GM12878 (cell line): ENCODE measurements around the gene ZNF132. TPM values are rescaled to one million over a fixed set of nuclear protein-coding genes. Genes with fewer than 3 reads are reported as not detected.
A peak's percentile ranks its signal among the peaks of the same experiment; 100 is the strongest.

Experiments
- CBX3 ChIP-seq: fragments of 200-600 bp; sonication (generic); IDR thresholded peaks from 2 replicates; pipeline ENCODE4 v1.6.1; 2016; ENCODE audit warnings: low read depth, borderline replicate concordance
- CEBPB ChIP-seq, 2 experiments: fragments of 150-350 bp in 1 of 2; IDR thresholded peaks; 2 replicates each; pipeline ENCODE4 v1.6.1; 2012 to 2014; ENCODE audit warnings: low read depth in 2 of 2, low read length in 2 of 2, borderline replicate concordance in 1 of 2, inconsistent platforms in 1 of 2
- CHD1 ChIP-seq: IDR thresholded peaks from 2 replicates; pipeline ENCODE4 v1.6.1; 2012; ENCODE audit warnings: low read depth, low read length, improper control_type of control experiment
- CTCF ChIP-seq, 3 experiments: IDR thresholded peaks in 2 of 3; conservative IDR thresholded peaks in 1 of 3; 2 replicates each; pipeline ENCODE4 v1.5.1; 2011; ENCODE audit warnings: low read depth in 3 of 3, low read length in 3 of 3, mild to moderate bottlenecking in 3 of 3, control low read depth in 2 of 3, moderate library complexity in 2 of 3, inconsistent platforms in 1 of 3, mixed read lengths in 1 of 3; ENCODE audit not compliant: control insufficient read depth in 2 of 3, insufficient read depth in 1 of 3; ENCODE audit errors: extremely low read depth in 1 of 3
- E2F8 ChIP-seq: fragments of 450-650 bp; IDR thresholded peaks from 2 replicates; pipeline ENCODE4 v1.6.1; 2018; ENCODE audit warnings: mild to moderate bottlenecking, low read depth, moderate library complexity; ENCODE audit not compliant: partially characterized antibody
- KLF5 ChIP-seq: fragments of 450-650 bp; IDR thresholded peaks from 2 replicates; pipeline ENCODE4 v1.6.1; 2014; ENCODE audit warnings: mild to moderate bottlenecking; ENCODE audit not compliant: partially characterized antibody
- MEF2A ChIP-seq: IDR thresholded peaks from 2 replicates; pipeline ENCODE4 v1.6.1; 2011; ENCODE audit warnings: low read depth, mild to moderate bottlenecking, low read length, moderate library complexity; ENCODE audit not compliant: insufficient read depth
- MTA2 ChIP-seq: fragments of 450-650 bp; IDR thresholded peaks from 2 replicates; pipeline ENCODE4 v1.6.1; 2016; ENCODE audit warnings: low read depth, mild to moderate bottlenecking, moderate library complexity
- MYB ChIP-seq: fragments of 150-350 bp; IDR thresholded peaks from 2 replicates; pipeline ENCODE4 v1.6.1; 2014; ENCODE audit warnings: mild to moderate bottlenecking, low read depth, low read length, borderline replicate concordance
- SREBF2 ChIP-seq: IDR thresholded peaks from 2 replicates; pipeline ENCODE4 v1.6.1; 2012; ENCODE audit warnings: mild to moderate bottlenecking, low read length
- YY1 ChIP-seq: IDR thresholded peaks from 2 replicates; pipeline ENCODE4 v1.6.1; 2011; ENCODE audit warnings: low read depth, mild to moderate bottlenecking, low read length
- ZNF592 ChIP-seq: fragments of 450-650 bp; IDR thresholded peaks from 2 replicates; pipeline ENCODE4 v1.6.1; 2017; ENCODE audit warnings: mild to moderate bottlenecking, moderate library complexity
- polyA plus RNA-seq, 11 experiments: library from polyadenylated mRNA; depleted of rRNA in 4 of 11; unstranded in 6 of 11; stranded (reverse) in 5 of 11; fragments of >200 nt; fragmentation: Nextera tagmentation in 4 of 11; fragmentation: Illumina TruSeq in 1 of 11; extraction: Ambion mirVana in 4 of 11; extraction: Trizol in 1 of 11; gene quantifications; 1 replicate in 1 of 11; 2 replicates in 10 of 11; pipeline versions ENCODE4 v1.2.1 to v1.2.3, GENCODE V29; 2011 to 2016; ENCODE audit warnings: inconsistent platforms in 2 of 11, missing spikeins in 2 of 11, low read depth in 1 of 11
- total RNA-seq, 4 experiments: library from RNA; depleted of rRNA in 3 of 4; stranded (reverse); fragments of >200 nt in 3 of 4; fragmentation: Illumina TruSeq in 1 of 4; extraction: Trizol in 1 of 4; gene quantifications; 2 replicates each; pipeline versions ENCODE4 v1.2.1 to v1.2.3, GENCODE V29; 2013 to 2021
- TF ChIP-seq, protein P1 (sequence below): fragments of 450-650 bp; conservative IDR thresholded peaks from 2 replicates; pipeline ENCODE4 v1.6.1; 2017; ENCODE audit warnings: mild to moderate bottlenecking, moderate library complexity

The ZNF132 gene
- total and polyA plus RNA-seq, 10 of the 15 experiments (the other 5 are each of a cell fraction or from before 2014, with no cell fraction given) = 0.56 to 4.0 (median 2.3) TPM

GRCh38 chr19:58400916-58401839 is 38.8 kb downstream of the ZNF132 start (continued):
- no peak for TF ChIP-seq CTCF (IDR thresholded peaks at IDR 0.05 in 2 of 3, conservative IDR thresholded peaks at IDR 0.05 in 1 of 3; ENCODE audit: control insufficient read depth in 2 of 3, extremely low read depth in 1 of 3, insufficient read depth in 1 of 3, low read depth in 3 of 3, low read length in 3 of 3)
- TF ChIP-seq MEF2A = no peak
- no peak for TF ChIP-seq ZNF592
- peak in 1 of 2 experiments; percentile 33; a peak in 1 of 4 replicates for TF ChIP-seq CEBPB (IDR thresholded peaks at IDR 0.05; ENCODE audit: borderline replicate concordance in 1 of 2, low read depth in 2 of 2, low read length in 2 of 2)
- peak; percentile 77 for TF ChIP-seq SREBF2
- peak; percentile 26 for TF ChIP-seq E2F8
- TF ChIP-seq KLF5 = peak; percentile 79
- TF ChIP-seq CBX3 = no peak
- peak; percentile 73 for TF ChIP-seq YY1
- TF ChIP-seq CHD1 = no peak
- TF ChIP-seq MTA2 = no peak
- TF ChIP-seq, protein P1, sequence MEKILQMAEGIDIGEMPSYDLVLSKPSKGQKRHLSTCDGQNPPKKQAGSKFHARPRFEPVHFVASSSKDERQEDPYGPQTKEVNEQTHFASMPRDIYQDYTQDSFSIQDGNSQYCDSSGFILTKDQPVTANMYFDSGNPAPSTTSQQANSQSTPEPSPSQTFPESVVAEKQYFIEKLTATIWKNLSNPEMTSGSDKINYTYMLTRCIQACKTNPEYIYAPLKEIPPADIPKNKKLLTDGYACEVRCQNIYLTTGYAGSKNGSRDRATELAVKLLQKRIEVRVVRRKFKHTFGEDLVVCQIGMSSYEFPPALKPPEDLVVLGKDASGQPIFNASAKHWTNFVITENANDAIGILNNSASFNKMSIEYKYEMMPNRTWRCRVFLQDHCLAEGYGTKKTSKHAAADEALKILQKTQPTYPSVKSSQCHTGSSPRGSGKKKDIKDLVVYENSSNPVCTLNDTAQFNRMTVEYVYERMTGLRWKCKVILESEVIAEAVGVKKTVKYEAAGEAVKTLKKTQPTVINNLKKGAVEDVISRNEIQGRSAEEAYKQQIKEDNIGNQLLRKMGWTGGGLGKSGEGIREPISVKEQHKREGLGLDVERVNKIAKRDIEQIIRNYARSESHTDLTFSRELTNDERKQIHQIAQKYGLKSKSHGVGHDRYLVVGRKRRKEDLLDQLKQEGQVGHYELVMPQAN = peak; percentile 83
- TF ChIP-seq MYB = no peak
